T-helper 2 cell treated with Interferon-gamma antibody and Interleukin-4, amounts not matched to agents 100 ng/mL and 5 ng/mL, for 36 hours (primary cell): ENCODE data around the gene LYSMD3. TPM values are rescaled to one million over a fixed set of nuclear protein-coding genes. Genes with fewer than 3 reads are reported as not detected.

ENCODE experiments used
- intact Hi-C: fragments of 100-400 bp; cut with micrococcal nuclease; formaldehyde crosslinking; loops from one replicate; pipeline ENCODE4 v1.15.1; 2023
- total RNA-seq: library from RNA; stranded (reverse); gene quantifications from 2 replicates; pipeline ENCODE4 v1.2.3, GENCODE V29; 2022

The LYSMD3 gene
- total RNA-seq, 1 donor from 2014 or later: 22.8 TPM

DNA sequence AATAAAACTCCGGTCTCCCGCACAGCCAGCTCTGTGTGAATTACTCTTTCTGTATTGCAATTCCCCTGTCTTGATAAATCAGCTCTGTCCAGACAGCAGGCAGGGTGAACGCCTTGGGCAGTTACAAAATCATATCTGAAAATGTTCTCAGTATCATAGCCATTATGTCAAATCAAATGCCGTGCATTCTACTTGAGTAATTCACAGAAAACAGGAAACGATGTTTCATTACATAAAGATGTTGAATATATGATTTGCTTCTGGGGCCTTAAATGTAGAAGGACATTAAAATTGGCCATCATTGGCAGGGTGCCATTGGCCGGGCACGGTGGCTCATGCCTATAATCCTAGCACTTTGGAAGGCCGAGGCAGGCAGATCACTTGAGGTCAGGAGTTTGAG, 46.2 kb downstream of the LYSMD3 start:
- intact Hi-C loops: no loop called here

DNA sequence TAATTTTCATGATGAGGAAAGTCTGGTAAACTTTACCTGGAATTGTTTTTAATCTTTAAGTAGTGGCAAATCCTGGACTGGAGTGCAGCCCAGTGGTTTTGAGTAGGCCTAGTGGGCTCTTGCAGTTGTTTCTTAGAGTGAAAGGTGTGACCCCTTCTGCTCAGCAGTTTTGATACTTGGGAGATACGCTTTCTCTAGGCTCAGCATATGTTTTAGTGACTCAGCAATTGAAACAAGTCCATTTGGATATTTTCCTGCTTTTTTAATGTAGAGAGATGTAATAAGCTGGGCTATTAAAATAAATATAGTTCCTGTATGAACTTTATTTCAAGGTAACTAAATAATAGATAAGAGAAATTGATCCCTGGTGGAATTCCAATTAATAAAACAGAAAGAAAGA, 48.7 kb downstream of the LYSMD3 start:
- intact Hi-C loops: no loop called here

DNA sequence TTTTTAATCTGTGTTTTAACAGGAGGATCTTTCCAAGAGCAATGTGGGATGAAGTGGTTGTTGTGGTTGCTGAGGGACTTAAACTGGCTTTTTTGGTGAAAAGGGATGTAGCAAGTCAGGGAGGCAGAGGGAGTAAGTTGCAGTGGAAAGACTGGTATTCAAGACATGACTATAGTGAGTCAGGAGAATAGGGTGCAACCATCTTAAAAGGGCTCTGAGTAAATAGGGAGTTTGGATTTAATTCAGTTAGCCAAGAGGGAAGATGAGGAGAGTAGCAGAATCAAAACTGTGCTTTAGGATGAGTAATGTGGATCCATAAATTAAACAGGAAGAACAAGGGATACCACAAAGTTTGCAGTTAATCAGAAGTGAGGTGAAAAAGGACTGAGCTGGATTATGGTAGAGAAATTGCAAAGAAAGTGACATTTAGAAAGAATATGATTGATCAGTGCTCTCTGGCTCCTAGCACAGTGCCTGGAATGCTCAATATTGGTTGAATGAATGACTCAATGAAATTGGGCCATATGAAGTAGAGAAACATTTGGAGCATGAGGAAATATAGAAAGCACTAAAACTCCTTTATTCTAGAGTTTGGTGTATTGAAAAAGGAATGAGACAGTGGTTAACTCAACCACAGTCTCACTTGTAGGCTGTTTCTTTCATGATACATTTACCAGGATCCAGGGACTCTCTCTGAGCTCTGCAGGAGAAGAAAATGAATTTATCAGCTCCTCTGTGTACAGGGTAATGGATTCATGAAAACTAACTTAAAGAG, 49.6 kb downstream of the LYSMD3 start:
- intact Hi-C loops: no loop called here

DNA sequence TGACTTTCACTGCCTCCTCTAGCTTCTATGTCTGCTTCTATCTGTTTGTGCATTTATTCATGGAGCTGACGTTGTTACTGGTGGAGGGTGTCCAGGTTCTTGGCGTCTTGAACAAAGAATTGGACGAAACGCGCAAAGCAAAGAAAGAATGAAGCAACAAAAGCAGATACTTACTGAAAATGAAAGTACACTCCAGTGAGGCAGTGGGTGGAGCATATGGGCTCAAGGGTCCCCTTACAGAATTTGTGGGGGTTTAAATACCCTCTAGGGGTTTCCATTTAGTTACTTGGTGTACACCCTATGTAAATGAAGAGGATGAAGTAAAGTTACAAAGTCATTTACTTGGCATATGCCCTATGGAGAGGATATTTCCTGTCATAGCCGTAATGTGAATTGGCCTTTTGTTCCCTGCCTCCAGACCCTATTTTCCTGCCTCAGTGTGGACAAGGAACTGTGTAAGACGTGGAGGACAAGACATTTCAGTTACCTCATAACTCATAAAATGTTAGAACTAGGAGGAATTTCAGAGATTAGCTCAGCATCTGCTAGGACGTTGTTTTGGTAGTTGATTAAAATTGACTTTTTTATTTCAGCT, 51.7 kb downstream of the LYSMD3 start:
- intact Hi-C loops: no loop called here

DNA sequence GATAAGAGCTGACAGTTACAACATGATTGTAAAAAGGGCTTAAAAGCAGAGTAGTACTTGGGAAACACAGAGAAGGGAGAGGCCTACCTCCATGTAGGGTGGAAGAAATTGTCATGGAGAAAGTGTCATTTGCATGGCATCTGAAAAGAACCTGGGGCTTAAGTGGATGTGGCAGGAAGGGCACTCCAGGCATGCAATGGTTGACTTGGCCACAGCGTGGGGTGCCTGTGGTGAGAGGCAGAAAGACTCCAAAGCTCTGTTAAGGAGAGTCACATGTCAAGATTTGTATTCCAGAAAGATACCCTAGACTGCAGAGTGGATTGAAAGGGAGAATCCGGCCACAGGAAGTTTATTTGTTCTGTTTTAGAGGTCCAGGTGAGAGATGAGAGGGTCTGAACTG, 52.3 kb downstream of the LYSMD3 start:
- intact Hi-C loops: no loop called here

DNA sequence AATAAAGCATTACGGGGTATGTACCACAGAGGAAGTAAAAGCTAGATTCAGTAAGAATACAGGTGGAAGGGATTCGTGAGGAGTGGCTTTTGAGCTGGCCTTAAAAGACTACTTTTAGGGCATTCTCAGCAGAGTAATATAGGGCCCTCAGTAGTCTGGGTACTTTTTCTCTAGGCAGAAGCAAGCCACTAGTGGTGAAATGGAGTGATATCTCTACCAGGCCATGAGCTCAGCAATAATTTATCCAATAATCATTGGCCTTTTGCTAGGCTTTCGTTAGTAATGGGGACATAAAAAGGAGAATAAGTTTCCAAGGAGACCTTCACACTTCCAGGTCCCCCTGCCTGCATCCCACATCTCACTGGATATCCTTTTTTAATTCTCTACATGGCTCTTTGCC, 53.0 kb downstream of the LYSMD3 start:
- intact Hi-C loops: no loop called here

DNA sequence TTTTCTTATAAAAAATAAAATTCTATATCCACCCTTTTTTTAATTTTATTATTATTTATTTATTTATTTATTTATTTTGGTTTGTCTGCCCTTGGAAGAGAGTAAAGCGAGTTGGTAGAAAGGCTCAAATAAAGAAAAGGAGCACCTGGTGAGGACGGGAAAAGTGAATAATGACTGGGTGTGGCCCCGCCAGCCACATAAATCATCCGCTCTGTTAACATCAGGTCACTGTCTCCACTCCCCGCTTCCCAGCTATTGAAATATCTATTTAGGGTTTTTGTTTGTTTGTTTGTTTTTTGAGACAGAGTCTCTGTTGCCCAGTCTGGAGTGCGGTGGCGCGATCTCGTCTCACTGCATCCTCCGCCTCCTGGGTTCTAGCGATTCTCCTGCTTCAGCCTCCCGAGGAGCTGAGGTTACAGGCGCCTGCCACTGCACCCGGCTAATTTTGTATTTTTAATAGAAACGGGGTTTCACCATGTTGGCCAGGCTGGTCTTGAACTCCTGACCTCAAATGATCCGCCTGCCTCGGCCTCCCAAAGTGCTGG, 53.9 kb downstream of the LYSMD3 start:
- intact Hi-C loops: no loop called here

DNA sequence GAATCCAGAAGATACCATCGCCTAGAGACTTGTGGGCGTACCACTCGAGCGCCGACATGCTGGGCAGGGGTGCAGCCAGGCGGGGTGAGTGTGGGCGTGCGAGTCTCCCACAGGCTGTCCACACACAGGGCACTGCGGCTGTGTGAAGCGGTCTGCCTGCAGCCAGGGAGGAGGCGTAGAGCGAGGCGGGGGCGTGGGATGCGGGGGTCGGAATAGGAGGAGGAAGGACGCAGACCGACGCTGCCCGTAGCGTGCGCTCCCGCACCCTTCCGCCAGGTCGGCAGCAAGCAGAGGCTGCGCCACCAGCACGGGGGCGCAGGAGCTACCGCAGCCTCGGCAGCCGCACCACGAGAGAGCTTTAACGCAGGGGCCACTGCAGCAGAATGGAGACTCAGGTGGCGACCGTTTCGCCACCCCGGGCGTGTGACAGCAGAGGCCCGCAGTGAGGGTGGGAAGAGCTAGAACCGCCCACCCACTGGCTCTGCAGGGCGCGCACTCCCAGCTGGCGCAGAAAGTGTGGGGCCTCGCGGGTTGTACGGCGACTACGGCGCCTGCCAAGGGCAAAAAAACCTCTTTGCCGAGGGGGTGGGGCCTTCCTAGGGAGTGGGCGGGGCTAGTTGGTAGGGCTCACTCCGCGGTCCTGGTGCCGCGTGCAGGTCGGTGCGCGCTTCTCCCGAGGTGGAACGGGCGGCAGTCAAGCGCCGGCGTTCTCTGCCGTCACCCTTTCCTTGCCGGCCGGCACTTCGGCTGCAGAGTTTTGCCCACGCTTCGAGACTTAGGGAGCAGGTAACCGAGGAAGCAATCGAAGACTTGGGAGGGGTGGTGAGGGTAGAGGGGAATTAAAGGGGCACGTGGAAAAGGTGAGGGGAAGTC, 54.9 kb downstream of the LYSMD3 start, which contains the start of the genes MBLAC2 and POLR3G:
Gene MBLAC2 (minus strand): TSS at position 537 of the 873 bp plus-strand sequence. CDS start 479 bp downstream, at position 58.
Gene POLR3G (plus strand): TSS at position 630 of the 873 bp plus-strand sequence. CDS start 10,704 bp downstream, outside the sequence.
- intact Hi-C loops: loop anchor here (1.0 kb wide), 4 partner anchors 35 to 909 kb away; partner anchors contain the start of genes ARRDC3, CETN3 and LYSMD3

DNA sequence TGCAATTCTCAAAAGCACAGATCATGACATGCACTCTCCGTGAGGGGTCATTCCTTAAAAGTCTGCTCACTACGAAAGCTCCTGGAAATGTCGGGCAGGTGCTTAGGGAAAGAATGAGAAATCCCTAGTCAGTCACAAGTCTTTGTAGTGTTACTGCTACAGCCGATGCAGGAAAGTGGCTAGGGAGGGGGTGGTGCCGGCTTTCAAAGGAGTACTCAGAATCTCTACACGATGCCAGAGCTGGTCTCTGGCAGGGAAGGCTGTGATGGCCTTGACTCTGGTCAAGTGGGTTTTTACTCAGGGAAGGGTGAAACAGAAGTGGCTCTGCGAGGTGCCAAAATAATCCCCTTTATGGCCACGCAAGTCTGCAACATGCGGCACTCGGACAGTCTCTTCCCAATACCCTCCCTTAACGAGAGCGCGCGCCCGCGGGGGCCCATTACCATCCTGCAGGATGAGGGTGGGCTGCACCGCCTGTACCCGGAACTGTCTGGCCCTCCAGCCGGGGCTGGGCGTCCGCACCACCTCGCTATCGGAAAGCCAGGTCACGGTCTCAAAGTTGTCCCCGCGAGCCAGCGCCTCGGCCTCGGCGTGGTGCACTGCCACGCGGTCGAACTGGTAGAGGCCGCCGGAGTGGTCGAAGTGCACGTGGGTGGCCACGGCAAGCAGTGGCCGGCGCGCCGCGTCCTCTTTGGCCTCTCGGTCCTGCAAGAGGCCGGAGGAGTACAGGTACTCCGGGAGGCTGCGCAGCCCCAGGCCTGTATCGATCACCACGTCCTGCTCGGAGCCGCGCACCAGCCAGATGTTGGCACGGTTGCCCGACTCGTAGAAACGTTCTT, 55.8 kb downstream of the LYSMD3 start:
- intact Hi-C loops: loop anchor here (1.0 kb wide), 4 partner anchors 34 to 910 kb away; partner anchors contain the start of genes ARRDC3, CETN3 and LYSMD3

DNA sequence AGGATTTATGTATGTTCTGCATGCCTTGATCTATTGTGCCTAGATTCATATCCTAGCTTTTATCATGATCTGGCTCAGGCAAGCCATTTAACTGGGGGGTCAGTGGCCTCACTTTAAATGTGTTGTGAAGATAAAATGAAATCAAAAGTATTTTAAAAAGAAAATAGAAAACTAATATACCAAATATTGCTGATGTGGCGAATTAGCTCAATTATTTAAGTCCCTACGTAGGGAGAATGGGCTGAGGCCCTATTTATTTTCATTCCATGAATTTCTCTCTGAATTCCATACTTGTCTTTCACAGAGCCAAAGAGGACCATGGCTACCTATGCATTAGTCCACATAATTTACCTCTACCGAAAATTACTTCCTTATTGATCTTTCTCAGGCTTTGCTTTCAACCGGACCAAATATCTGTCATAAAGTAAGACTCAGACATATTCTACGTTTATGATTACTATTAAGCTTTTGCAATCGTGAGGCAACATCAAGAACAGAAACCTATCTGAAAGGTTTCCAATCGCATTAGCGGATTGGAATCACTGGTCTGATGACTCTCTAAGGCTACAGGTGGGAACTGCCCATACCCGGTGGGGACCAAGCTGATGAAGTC, 56.5 kb downstream of the LYSMD3 start:
- intact Hi-C loops: no loop called here

Other genes with a start within 250 kb of the LYSMD3 start
- 29.6 and 32.2 TPM in 2 replicates for gene CETN3, start 119.8 kb downstream of the LYSMD3 start, total RNA-seq
- gene MBLAC2, start 54.8 kb downstream of the LYSMD3 start, total RNA-seq: 6.0 TPM in 2 replicates
- 5.8 and 6.6 TPM in 2 replicates for gene POLR3G, start 54.7 kb downstream of the LYSMD3 start, total RNA-seq
- 0.02 and 0.59 TPM in 2 replicates for gene ADGRV1, start 29.2 kb upstream of the LYSMD3 start, total RNA-seq